ENCODE measurements around the gene LRRIQ1.

Gene LRRIQ1

DNA sequence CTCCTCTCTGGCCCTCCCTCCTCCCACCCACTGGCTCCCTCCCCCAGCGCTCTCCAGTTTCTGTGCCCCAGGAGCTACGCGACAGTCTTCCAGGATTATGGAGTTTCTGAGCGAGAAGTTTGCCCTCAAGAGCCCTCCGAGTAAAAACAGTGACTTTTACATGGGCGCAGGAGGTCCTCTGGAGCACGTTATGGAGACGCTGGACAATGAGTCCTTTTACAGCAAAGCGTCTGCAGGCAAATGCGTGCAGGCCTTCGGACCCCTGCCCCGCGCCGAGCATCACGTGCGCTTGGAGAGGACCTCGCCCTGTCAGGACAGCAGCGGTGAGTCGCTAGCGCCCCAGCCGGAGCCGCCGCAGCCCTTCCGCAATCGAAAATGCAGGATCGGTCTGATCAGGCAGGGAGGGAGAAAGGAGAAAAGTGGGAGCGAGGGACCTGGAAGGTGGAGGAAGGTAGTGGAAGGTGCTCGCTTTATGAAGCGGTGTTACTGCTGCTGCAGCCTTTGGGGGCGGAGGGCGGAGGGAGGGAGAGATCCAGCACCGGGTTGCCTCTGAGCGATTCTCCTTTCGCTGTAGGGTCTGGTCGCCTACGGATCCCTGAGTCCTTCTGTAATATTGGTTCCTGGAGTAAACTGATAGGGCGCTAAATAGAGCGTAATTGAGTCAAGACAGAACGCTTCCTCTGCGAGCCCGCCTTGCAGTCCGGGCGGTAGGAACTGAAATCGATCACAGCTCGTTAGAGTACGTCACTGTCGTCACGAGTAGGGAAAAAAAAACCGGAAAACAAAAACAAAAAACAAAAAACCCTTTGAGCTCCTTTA, 244.2 kb downstream of the LRRIQ1 start, which contains the start of gene ALX1:
Gene ALX1, plus strand, starts transcription at position 56 of the 819 bp plus-strand sequence. Its CDS starts 42 bp downstream, at position 98.
- TF ChIP-seq, protein P1, sequence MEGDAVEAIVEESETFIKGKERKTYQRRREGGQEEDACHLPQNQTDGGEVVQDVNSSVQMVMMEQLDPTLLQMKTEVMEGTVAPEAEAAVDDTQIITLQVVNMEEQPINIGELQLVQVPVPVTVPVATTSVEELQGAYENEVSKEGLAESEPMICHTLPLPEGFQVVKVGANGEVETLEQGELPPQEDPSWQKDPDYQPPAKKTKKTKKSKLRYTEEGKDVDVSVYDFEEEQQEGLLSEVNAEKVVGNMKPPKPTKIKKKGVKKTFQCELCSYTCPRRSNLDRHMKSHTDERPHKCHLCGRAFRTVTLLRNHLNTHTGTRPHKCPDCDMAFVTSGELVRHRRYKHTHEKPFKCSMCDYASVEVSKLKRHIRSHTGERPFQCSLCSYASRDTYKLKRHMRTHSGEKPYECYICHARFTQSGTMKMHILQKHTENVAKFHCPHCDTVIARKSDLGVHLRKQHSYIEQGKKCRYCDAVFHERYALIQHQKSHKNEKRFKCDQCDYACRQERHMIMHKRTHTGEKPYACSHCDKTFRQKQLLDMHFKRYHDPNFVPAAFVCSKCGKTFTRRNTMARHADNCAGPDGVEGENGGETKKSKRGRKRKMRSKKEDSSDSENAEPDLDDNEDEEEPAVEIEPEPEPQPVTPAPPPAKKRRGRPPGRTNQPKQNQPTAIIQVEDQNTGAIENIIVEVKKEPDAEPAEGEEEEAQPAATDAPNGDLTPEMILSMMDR (IDR thresholded peaks at IDR 0.05; ENCODE audit: borderline replicate concordance, control extremely low read depth, extremely low read depth, insufficient read depth, missing control alignments): no peak
- in situ Hi-C loops (cut with MboI; ENCODE audit: low sequenced_read_pairs, unreplicated experiment): no loop called here
- peak; percentile 36 for DNase-seq (ENCODE audit: low spot score)

DNA sequence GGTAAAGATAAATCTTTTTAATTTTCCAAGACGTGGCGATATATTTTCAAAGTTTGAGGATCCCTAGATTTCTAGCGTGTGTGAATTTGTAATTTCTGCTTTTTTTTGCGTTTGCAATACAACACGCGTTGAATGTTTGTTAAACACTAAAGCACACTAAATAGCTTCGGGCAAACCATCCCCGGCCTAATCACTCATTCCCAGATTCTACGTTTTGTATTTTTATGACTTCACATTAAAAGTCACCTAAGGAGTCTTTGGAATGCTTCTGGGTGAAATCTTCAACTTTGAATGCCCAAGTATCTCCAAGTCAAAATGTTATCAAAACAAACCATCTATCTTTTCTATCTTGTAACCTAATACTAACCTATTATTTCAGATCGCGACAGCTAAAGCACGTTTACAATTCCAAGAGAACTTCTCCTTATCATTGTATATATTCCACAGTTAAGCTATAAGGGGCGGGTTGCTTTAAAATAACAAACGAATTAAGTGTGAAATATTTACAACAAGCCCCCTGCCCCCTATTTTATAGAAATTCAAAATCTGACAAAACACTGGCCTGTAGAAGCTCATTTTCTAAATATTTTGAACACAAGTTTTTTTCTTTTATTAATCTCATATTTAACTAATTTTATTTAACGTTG, 245.0 kb downstream of the LRRIQ1 start:
- in situ Hi-C loops (cut with MboI; ENCODE audit: low sequenced_read_pairs, unreplicated experiment): no loop called here
- TF ChIP-seq, protein P1 (IDR thresholded peaks at IDR 0.05; ENCODE audit: borderline replicate concordance, control extremely low read depth, extremely low read depth, insufficient read depth, missing control alignments): no peak
- no peak for DNase-seq (ENCODE audit: low spot score)

- TF ChIP-seq, protein P1 (IDR thresholded peaks at IDR 0.05; ENCODE audit: borderline replicate concordance, control extremely low read depth, extremely low read depth, insufficient read depth, missing control alignments): no peak
- DNase-seq (ENCODE audit: low spot score): no peak
- in situ Hi-C loops (cut with MboI; ENCODE audit: low sequenced_read_pairs, unreplicated experiment): no loop called here
Measured at GRCh38 chr12:85281636-85282312, 245.6 kb downstream of the LRRIQ1 start.

- in situ Hi-C loops (cut with MboI; ENCODE audit: low sequenced_read_pairs, unreplicated experiment): no loop called here
- DNase-seq (ENCODE audit: low spot score): no peak
- TF ChIP-seq, protein P1 (IDR thresholded peaks at IDR 0.05; ENCODE audit: borderline replicate concordance, control extremely low read depth, extremely low read depth, insufficient read depth, missing control alignments): no peak
Measured at GRCh38 chr12:85283560-85283959, 247.4 kb downstream of the LRRIQ1 start.

All from GM13976 (cell line).